SK-N-SH (cell line): ENCODE data around the gene DPF1. TPM values are rescaled to one million over a fixed set of nuclear protein-coding genes. Genes with fewer than 3 reads are reported as not detected.

Experiments used
- CTCF ChIA-PET: fragments of 300-600, 350-600 bp; formaldehyde crosslinking; extraction: SDS; loops from one replicate; lab custom pipeline; 2021; lab: Yijun Ruan, JAX
- POLR2A ChIA-PET: fragments of 350-600 bp; sonication (Branson Sonifier 250); formaldehyde crosslinking; extraction: SDS; loops from one replicate; lab custom pipeline; 2020; ENCODE audit warnings: antibody characterized with exemption, inconsistent platforms; lab: Yijun Ruan, JAX
- DNase-seq: peaks from one replicate; pipeline ENCODE4 v3.0.0; 2012
- H2AFZ ChIP-seq: fragments of 200-600 bp; sonication (generic); 2 replicates; pipeline ENCODE4 v1.8.1; 2016; ENCODE audit warnings: antibody characterized with exemption, mild to moderate bottlenecking, low read depth
- H3F3A ChIP-seq: fragments of 200-600 bp; sonication (generic); replicated peaks from 2 replicates; pipeline ENCODE3; 2016; ENCODE audit warnings: antibody characterized with exemption, mild to moderate bottlenecking; ENCODE audit not compliant: insufficient read depth
- H3K27ac ChIP-seq, 2 experiments: fragments of 200-500 bp in 1 of 2; fragments of 200-600 bp in 1 of 2; sonication (Bioruptor generic) in 1 of 2; sonication (generic), shearing (Covaris generic) in 1 of 2; 2 replicates each; pipeline versions ENCODE4 v1.5.1 to v1.6.1; 2014 to 2016; ENCODE audit warnings: low read depth in 2 of 2, inconsistent platforms in 1 of 2, low read length in 1 of 2, mild to moderate bottlenecking in 1 of 2, mixed read lengths in 1 of 2
- H3K27me3 ChIP-seq: fragments of 200-600 bp; sonication (generic), shearing (Covaris generic); 2 replicates; pipeline ENCODE4 v1.6.1; 2016; ENCODE audit warnings: mixed run types; ENCODE audit not compliant: insufficient read depth
- H3K36me3 ChIP-seq, 2 experiments: fragments of 200-500 bp in 1 of 2; fragments of 200-600 bp in 1 of 2; sonication (Bioruptor generic) in 1 of 2; sonication (generic) in 1 of 2; replicated peaks in 1 of 2; 2 replicates each; pipeline versions ENCODE3 to v1.5.1; 2014 to 2016; ENCODE audit warnings: low read length in 1 of 2, mild to moderate bottlenecking in 1 of 2; ENCODE audit not compliant: insufficient read depth in 2 of 2, control insufficient read depth in 1 of 2
- H3K4me1 ChIP-seq, 2 experiments: fragments of 200-500 bp in 1 of 2; fragments of 200-600 bp in 1 of 2; sonication (Bioruptor generic) in 1 of 2; sonication (generic), shearing (Covaris generic) in 1 of 2; 2 replicates each; pipeline versions ENCODE4 v1.5.1 to v1.6.1; 2014 to 2016; ENCODE audit warnings: low read depth in 1 of 2, low read length in 1 of 2, mixed run types in 1 of 2; ENCODE audit not compliant: insufficient read depth in 2 of 2, control insufficient read depth in 1 of 2
- H3K4me2 ChIP-seq: fragments of 200-600 bp; sonication (generic), shearing (Covaris generic); 2 replicates; pipeline ENCODE4 v1.6.1; 2017; ENCODE audit warnings: mixed run types
- H3K4me3 ChIP-seq, 2 experiments: fragments of 200-500 bp in 1 of 2; fragments of 200-600 bp in 1 of 2; sonication (Bioruptor generic) in 1 of 2; sonication (generic), shearing (Covaris generic) in 1 of 2; 2 replicates each; pipeline versions ENCODE4 v1.5.1 to v1.8.1; 2014 to 2016; ENCODE audit warnings: low read depth in 2 of 2, inconsistent platforms in 1 of 2, low read length in 1 of 2, mild to moderate bottlenecking in 1 of 2, mixed read lengths in 1 of 2, moderate library complexity in 1 of 2
- H3K79me2 ChIP-seq: fragments of 200-600 bp; sonication (generic); 2 replicates; pipeline ENCODE4 v1.8.1; 2017; ENCODE audit warnings: mild to moderate bottlenecking; ENCODE audit not compliant: insufficient read depth
- H3K9ac ChIP-seq: fragments of 200-600 bp; sonication (generic); 2 replicates; pipeline ENCODE4 v1.6.1; 2017; ENCODE audit warnings: mixed run types
- H3K9me2 ChIP-seq: fragments of 200-600 bp; sonication (generic); 2 replicates; pipeline ENCODE4 v1.6.1; 2017; ENCODE audit warnings: mixed run types
- H3K9me3 ChIP-seq: fragments of 200-600 bp; sonication (generic); 2 replicates; pipeline ENCODE4 v1.6.1; 2017; ENCODE audit warnings: mixed run types, mild to moderate bottlenecking, moderate library complexity
- H4K20me1 ChIP-seq: fragments of 200-600 bp; sonication (generic); 2 replicates; pipeline ENCODE4 v1.6.1; 2017; ENCODE audit warnings: mild to moderate bottlenecking, mixed run types; ENCODE audit not compliant: insufficient read depth
- REST ChIP-seq: IDR thresholded peaks from 2 replicates; pipeline ENCODE4 v1.6.1; 2012; ENCODE audit warnings: mild to moderate bottlenecking, low read depth, low read length, moderate library complexity
- RFX5 ChIP-seq: IDR thresholded peaks from 2 replicates; pipeline ENCODE4 v1.6.1; 2012; ENCODE audit warnings: mild to moderate bottlenecking, improper control_type of control experiment, low read length
- SMC3 ChIP-seq: IDR thresholded peaks from 2 replicates; pipeline ENCODE4 v1.6.1; 2012; ENCODE audit warnings: low read depth, low read length, improper control_type of control experiment
- TAF1 ChIP-seq: IDR thresholded peaks from 2 replicates; pipeline ENCODE4 v1.6.1; 2012; ENCODE audit warnings: low read depth, mild to moderate bottlenecking, low read length, moderate library complexity, borderline replicate concordance
- TCF12 ChIP-seq: IDR thresholded peaks from 2 replicates; pipeline ENCODE4 v1.4.0; 2012
- TEAD4 ChIP-seq: IDR thresholded peaks from 2 replicates; pipeline ENCODE4 v1.4.0; 2012; ENCODE audit warnings: mild to moderate bottlenecking, borderline replicate concordance; ENCODE audit not compliant: insufficient read depth
- ZBTB33 ChIP-seq: IDR thresholded peaks from 2 replicates; pipeline ENCODE4 v1.4.0; 2012; ENCODE audit warnings: low read depth, borderline replicate concordance
- WGBS: methylation state at CpG from one replicate; pipeline ENCODE4 v1.1.6; 2017; ENCODE audit warnings: low lambda C conversion rate; 5-methylcytosine and 5-hydroxymethylcytosine counted together
- polyA plus RNA-seq, 3 experiments: library from polyadenylated mRNA; depleted of rRNA; stranded (reverse); fragments of >200 nt; gene quantifications; 2 replicates each; pipeline ENCODE4 v1.2.3, GENCODE V29; 2012

DPF1 gene
- polyA plus RNA-seq, 1 of the 3 experiments (the other 2 are of a cell fraction) = 4.8 TPM

GRCh38 chr19:38213911-38214625, 10.0 kb downstream of the DPF1 start:
- H3K27me3 ChIP-seq = no peaks in the 10 kb centered on the region
- ChIA-PET CTCF (no interaction called here), POLR2A (no interaction called here)
- H3F3A ChIP-seq = no peaks in the 10 kb centered on the region
- no peaks in the 10 kb centered on the region for H3K9me2 ChIP-seq
- no peaks in the 10 kb centered on the region for H3K79me2 ChIP-seq
- peaks cover 0 to 7% of the 10 kb centered on the region in 2 experiments for H3K36me3 ChIP-seq
- TF ChIP-seq ZBTB33 (peak; percentile 58; the same call in 1 of the 2 replicates), REST (no peak)
- H3K9ac ChIP-seq = no peak overlapping the region
- no peaks in the 10 kb centered on the region for H3K9me3 ChIP-seq
- peak overlapping the region in 1 of 2 experiments; percentile 53; a peak in 2 of 4 replicates for H3K27ac ChIP-seq
- no peak overlapping the region for H2AFZ ChIP-seq
- no peak overlapping the region for H3K4me3 ChIP-seq
- H3K4me2 ChIP-seq = no peak overlapping the region
- 84% methylated on average over 24 of the region's 24 CpGs for WGBS
- no peak for DNase-seq
- H3K4me1 ChIP-seq = peaks cover 4 to 22% of the 10 kb centered on the region in 2 experiments; a peak in 1 of 4 replicates
- H4K20me1 ChIP-seq = no peaks in the 10 kb centered on the region

GRCh38 chr19:38213469-38213868, 10.6 kb downstream of the DPF1 start:
- Histone ChIP-seq H3K9me3 (no peaks in the 10 kb centered on the region), H3K4me2 (no peak overlapping the region), H3K4me1 (peaks cover 4 to 22% of the 10 kb centered on the region in 2 experiments; a peak in 1 of 4 replicates), H3K9ac (no peak overlapping the region), H3K36me3 (peaks cover 0 to 7% of the 10 kb centered on the region in 2 experiments), H2AFZ (no peak overlapping the region), H3F3A (peaks cover 1% of the 10 kb centered on the region), H3K27ac (peak overlapping the region in 1 of 2 experiments; percentile 53; a peak in 2 of 4 replicates), H4K20me1 (no peaks in the 10 kb centered on the region), H3K79me2 (no peaks in the 10 kb centered on the region), H3K9me2 (no peaks in the 10 kb centered on the region), H3K4me3 (no peak overlapping the region), H3K27me3 (no peaks in the 10 kb centered on the region)
- TF ChIP-seq TAF1 (no peak), TCF12 (no peak), RFX5 (no peak), SMC3 (no peak), TEAD4 (no peak)
- ChIA-PET CTCF (interaction anchor here (0.9 to 1.2 kb wide), 2 partner anchors 71 to 315 kb away, joined by 3 to 5 read pairs; no protein-coding TSS in a partner anchor), POLR2A (no interaction called here)
- WGBS = 91% methylated on average over 18 of the region's 23 CpGs
- DNase-seq = no peak
